A673 (cell line): ENCODE results near the gene PCED1B. TPM values are rescaled to one million over a fixed set of nuclear protein-coding genes. Genes with fewer than 3 reads are reported as not detected.

Experiments used
- BruUV-seq: library from RNA; stranded (reverse); fragments of 400-500 nt; replicated peaks from 2 replicates; lab custom pipeline; 2021; lab: Mats Ljungman, UMichigan
- CTCF ChIA-PET: fragments of 300-600 bp; sonication (Branson Sonifier 250); formaldehyde crosslinking; loops from one replicate; lab custom pipeline; 2022; ENCODE audit warnings: antibody characterized with exemption; lab: Charles Lee
- POLR2A ChIA-PET: fragments of 300-600 bp; sonication (Branson Sonifier 250); formaldehyde crosslinking; loops from one replicate; lab custom pipeline; 2022; ENCODE audit warnings: antibody characterized with exemption; ENCODE audit not compliant: low non-redundant PET; lab: Charles Lee
- DNase-seq: peaks from one replicate; pipeline ENCODE4 v3.0.0-alpha.2; 2015; ENCODE audit warnings: low spot score
- H3K27ac ChIP-seq: fragments of 200-600 bp; sonication (generic); 2 replicates; pipeline ENCODE4 v1.5.1; 2016; ENCODE audit warnings: mixed run types, low read depth, mild to moderate bottlenecking, mixed read lengths, antibody characterized with exemption, low read length; ENCODE audit not compliant: poor library complexity, severe bottlenecking
- H3K27me3 ChIP-seq: fragments of 200-600 bp; sonication (generic); replicated peaks from 2 replicates; pipeline ENCODE4 v1.6.1; 2017; ENCODE audit warnings: mixed run types, low read depth, mild to moderate bottlenecking, mixed read lengths, antibody characterized with exemption, low read length; ENCODE audit not compliant: insufficient read depth, poor library complexity
- H3K36me3 ChIP-seq: fragments of 200-600 bp; sonication (generic); 2 replicates; pipeline ENCODE4 v1.6.1; 2016; ENCODE audit warnings: mixed run types, mild to moderate bottlenecking, mixed read lengths, antibody characterized with exemption, low read length; ENCODE audit not compliant: insufficient read depth, poor library complexity, severe bottlenecking
- H3K4me1 ChIP-seq: fragments of 200-600 bp; sonication (generic); 2 replicates; pipeline ENCODE4 v1.6.1; 2017; ENCODE audit warnings: mixed run types, mild to moderate bottlenecking, mixed read lengths, antibody characterized with exemption, low read length; ENCODE audit not compliant: insufficient read depth, poor library complexity, severe bottlenecking
- H3K4me3 ChIP-seq: fragments of 200-600 bp; sonication (generic); 2 replicates; pipeline ENCODE4 v1.5.1; 2016; ENCODE audit warnings: low read depth, mixed run types, mild to moderate bottlenecking, mixed read lengths, low read length; ENCODE audit not compliant: poor library complexity, severe bottlenecking
- H3K9me3 ChIP-seq: fragments of 200-600 bp; sonication (generic); 2 replicates; pipeline ENCODE4 v1.6.1; 2016; ENCODE audit warnings: mixed run types, low read depth, mild to moderate bottlenecking, mixed read lengths, antibody characterized with exemption, low read length; ENCODE audit not compliant: poor library complexity, severe bottlenecking
- EZH2 ChIP-seq: fragments of 200-600 bp; sonication (generic); IDR thresholded peaks from 2 replicates; pipeline ENCODE4 v1.6.1; 2017; ENCODE audit warnings: borderline replicate concordance, low read depth, mild to moderate bottlenecking, mixed read lengths, antibody characterized with exemption, low read length; ENCODE audit not compliant: poor library complexity, severe bottlenecking
- intact Hi-C: fragments of 100-400 bp; cut with micrococcal nuclease; formaldehyde crosslinking; loops from one replicate; pipeline ENCODE4 v1.10.0; 2022; ENCODE audit not compliant: unreplicated experiment
- microRNA-seq: library from miRNA; unstranded; fragments of <30 nt; microRNA quantifications from one replicate; pipeline ENCODE4 v1.2.0, GENCODE V29; 2021
- total RNA-seq: library from RNA; stranded (reverse); gene quantifications from 2 replicates; pipeline ENCODE4 v1.2.3, GENCODE V29; 2021
- TF ChIP-seq, protein P1 (sequence below): fragments of 300-800, 200-600 bp; sonication (generic); conservative IDR thresholded peaks from 2 replicates; pipeline ENCODE4 v1.5.1; 2017; ENCODE audit warnings: low read depth, mild to moderate bottlenecking, antibody characterized with exemption, low read length, moderate library complexity, mixed read lengths

The PCED1B gene
- total RNA-seq, 1 experiment from 2014 or later = 3.1 TPM

DNA sequence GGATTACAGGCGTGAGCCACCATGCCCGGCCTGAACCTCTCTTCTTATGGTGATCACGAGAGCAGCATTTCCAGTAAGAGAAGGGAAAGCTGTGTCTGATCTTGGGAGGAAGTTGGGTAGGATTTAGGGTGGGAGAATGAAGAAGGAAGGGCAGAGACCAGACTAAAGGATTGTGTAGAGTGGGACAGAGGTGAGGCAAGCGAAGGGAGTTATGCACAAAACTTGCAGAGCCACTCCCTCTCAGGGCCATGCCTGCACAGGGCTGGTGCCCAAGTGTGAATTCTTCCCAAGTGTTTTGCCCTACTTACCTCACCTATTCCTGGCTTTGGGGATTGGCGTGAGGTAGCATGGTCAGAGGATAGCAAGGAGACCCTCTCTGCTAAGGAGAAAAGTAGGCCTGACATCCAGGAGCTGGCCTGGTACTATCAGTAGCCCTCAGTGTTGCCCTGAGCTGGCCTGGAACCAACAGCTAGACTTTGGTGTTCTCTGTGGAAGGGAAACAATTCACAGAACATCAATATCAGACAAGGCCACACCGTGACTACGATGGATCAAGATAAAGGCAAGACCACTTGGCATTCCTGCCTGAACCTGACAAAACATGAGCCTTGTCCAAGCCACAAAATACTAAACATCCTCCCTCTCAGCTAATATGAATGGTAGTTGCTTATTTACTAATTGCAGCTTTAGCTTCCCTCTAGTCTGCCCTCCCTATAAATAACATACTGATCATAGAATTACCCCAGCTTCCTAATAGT is 201.3 kb downstream of the PCED1B start:
- Histone ChIP-seq H3K36me3 (no peaks in the 10 kb centered on the region), H3K4me3 (no peak overlapping the region), H3K27me3 (no peaks in the 10 kb centered on the region), H3K4me1 (peaks cover 21% of the 10 kb centered on the region), H3K27ac (no peak overlapping the region), H3K9me3 (no peaks in the 10 kb centered on the region)
- CTCF ChIA-PET = no interaction called here
- POLR2A ChIA-PET = no interaction called here
- intact Hi-C loops = no loop called here
- no peak for DNase-seq
- no TSS peak for BruUV-seq
- TF ChIP-seq, protein P1, sequence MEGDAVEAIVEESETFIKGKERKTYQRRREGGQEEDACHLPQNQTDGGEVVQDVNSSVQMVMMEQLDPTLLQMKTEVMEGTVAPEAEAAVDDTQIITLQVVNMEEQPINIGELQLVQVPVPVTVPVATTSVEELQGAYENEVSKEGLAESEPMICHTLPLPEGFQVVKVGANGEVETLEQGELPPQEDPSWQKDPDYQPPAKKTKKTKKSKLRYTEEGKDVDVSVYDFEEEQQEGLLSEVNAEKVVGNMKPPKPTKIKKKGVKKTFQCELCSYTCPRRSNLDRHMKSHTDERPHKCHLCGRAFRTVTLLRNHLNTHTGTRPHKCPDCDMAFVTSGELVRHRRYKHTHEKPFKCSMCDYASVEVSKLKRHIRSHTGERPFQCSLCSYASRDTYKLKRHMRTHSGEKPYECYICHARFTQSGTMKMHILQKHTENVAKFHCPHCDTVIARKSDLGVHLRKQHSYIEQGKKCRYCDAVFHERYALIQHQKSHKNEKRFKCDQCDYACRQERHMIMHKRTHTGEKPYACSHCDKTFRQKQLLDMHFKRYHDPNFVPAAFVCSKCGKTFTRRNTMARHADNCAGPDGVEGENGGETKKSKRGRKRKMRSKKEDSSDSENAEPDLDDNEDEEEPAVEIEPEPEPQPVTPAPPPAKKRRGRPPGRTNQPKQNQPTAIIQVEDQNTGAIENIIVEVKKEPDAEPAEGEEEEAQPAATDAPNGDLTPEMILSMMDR = no peak
- no peak for TF ChIP-seq EZH2

DNA sequence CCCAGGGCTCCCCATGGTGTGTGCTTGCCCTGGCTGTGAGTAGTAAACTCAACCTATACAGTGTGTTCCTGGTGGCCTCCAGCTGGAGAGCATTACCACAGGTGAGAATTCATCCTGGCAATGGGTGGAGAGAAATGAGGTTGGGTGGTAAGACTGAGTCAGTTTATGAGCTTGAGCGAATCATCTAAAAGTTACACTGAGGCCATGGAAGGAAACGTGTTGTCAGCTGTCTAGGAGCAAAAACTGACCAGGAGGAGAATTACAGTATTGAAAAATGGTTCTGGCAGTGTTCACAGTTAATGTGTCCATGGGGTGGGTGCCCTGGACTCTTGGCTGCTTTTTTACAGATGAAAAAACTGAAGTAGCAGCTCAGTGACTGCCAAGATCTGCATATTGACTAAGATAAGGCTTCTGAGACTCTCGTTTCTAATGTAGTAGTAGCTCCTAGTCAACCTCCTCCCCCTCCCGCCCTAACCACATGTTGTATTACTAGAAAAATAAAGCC is 202.3 kb downstream of the PCED1B start:
- no TSS peak for BruUV-seq
- DNase-seq = no peak
- POLR2A ChIA-PET = no interaction called here

DNA sequence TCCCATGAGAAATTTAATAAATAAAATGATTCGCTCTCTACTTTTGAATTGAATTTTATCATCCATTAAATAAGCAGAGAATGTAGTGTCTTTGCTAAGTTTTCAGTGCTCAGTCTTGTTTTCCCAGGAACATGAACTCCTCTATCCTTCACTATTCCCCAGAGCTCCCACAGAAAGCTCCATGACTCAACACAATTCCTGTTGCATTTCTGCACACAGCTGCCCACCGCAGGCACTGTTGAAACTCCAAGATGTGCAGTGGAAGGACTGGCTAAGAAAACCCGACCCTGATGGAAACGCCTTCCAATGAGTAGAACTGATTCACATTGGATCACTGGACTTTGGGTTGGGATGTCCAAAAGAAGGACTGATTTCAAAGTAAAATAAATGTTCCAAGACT is 202.8 kb downstream of the PCED1B start:
- no peaks in the 10 kb centered on the region for H3K9me3 ChIP-seq
- CTCF ChIA-PET = no interaction called here
- intact Hi-C loops = no loop called here
- DNase-seq = no peak
- BruUV-seq = no TSS peak
- H3K27me3 ChIP-seq = no peaks in the 10 kb centered on the region
- peaks cover 6% of the 10 kb centered on the region for H3K4me1 ChIP-seq
- H3K36me3 ChIP-seq = no peaks in the 10 kb centered on the region
- POLR2A ChIA-PET = no interaction called here
- H3K27ac ChIP-seq = no peak overlapping the region
- H3K4me3 ChIP-seq = no peak overlapping the region
- no peak for TF ChIP-seq EZH2
- TF ChIP-seq, protein P1 = no peak

More for the DNA sequence above, 202.3 kb downstream of the PCED1B start:
- no peaks in the 10 kb centered on the region for H3K9me3 ChIP-seq
- CTCF ChIA-PET = no interaction called here
- peaks cover 11% of the 10 kb centered on the region for H3K4me1 ChIP-seq
- H3K27me3 ChIP-seq = no peaks in the 10 kb centered on the region
- no peaks in the 10 kb centered on the region for H3K36me3 ChIP-seq
- no peak overlapping the region for H3K4me3 ChIP-seq
- H3K27ac ChIP-seq = no peak overlapping the region
- intact Hi-C loops = no loop called here
- TF ChIP-seq, protein P1 = no peak
- TF ChIP-seq EZH2 = no peak

Small RNA genes lying within 50 kb of the gene (microRNA-seq; reads per million reads assigned to microRNA genes)
- not detected for gene MIR4698

Other genes with a start within 250 kb of the PCED1B start
- 10.9 and 16.7 TPM in 2 replicates for gene AMIGO2, start 338 bp downstream of the PCED1B start, total RNA-seq